NCI-H2029 treated with DMSO at 0.1 percent for 48 hours (cell line): ENCODE results near the gene C1GALT1C1.
"Not testable (repeated sequence)": the region's sequence is repeated elsewhere in the genome, so short reads cannot be mapped to it uniquely, and the experiment has no call there.

ENCODE experiments used
- DNase-seq: peaks from one replicate; lab custom pipeline; 2025; lab: John Stamatoyannopoulos, UW

C1GALT1C1 gene

GRCh38 chrX:120629667-120630537 lies at the start of gene C1GALT1C1:
Gene C1GALT1C1, minus strand, starts transcription at chrX:120630054. Its CDS starts 2,888 bp downstream, at chrX:120627166.
- DNase-seq, result peak; percentile 84

GRCh38 chrX:120677004-120677652 lies 47.3 kb upstream of the C1GALT1C1 start:
- no peak for DNase-seq

- DNase-seq, result no peak
Observed at GRCh38 chrX:120672841-120673530, 43.1 kb upstream of the C1GALT1C1 start.

- no peak for DNase-seq
Observed at GRCh38 chrX:120672389-120672788, 42.5 kb upstream of the C1GALT1C1 start.

GRCh38 chrX:120671963-120672362 lies 42.1 kb upstream of the C1GALT1C1 start:
- no peak for DNase-seq

- DNase-seq, result no peak
Observed at GRCh38 chrX:120668357-120668756, 38.5 kb upstream of the C1GALT1C1 start.

- not testable (repeated sequence) for DNase-seq
Observed at GRCh38 chrX:120664535-120664934, 34.7 kb upstream of the C1GALT1C1 start.

GRCh38 chrX:120664081-120664480 lies 34.2 kb upstream of the C1GALT1C1 start:
- no peak for DNase-seq

GRCh38 chrX:120662662-120663061 lies 32.8 kb upstream of the C1GALT1C1 start:
- no peak for DNase-seq

GRCh38 chrX:120660637-120661036 lies 30.8 kb upstream of the C1GALT1C1 start:
- DNase-seq, result no peak

GRCh38 chrX:120653000-120653399 lies 23.1 kb upstream of the C1GALT1C1 start:
- DNase-seq, result no peak

- not testable (repeated sequence) for DNase-seq
Observed at GRCh38 chrX:120652256-120652655, 22.4 kb upstream of the C1GALT1C1 start.

- no peak for DNase-seq
Observed at GRCh38 chrX:120647127-120647526, 17.3 kb upstream of the C1GALT1C1 start.

GRCh38 chrX:120642871-120643270 lies 13.0 kb upstream of the C1GALT1C1 start:
- DNase-seq, result no peak

- no peak for DNase-seq
Observed at GRCh38 chrX:120638619-120639018, 8.8 kb upstream of the C1GALT1C1 start.

- DNase-seq, result no peak
Observed at GRCh38 chrX:120625371-120625770, 4.5 kb downstream of the C1GALT1C1 start.

GRCh38 chrX:120617996-120618630 lies 11.7 kb downstream of the C1GALT1C1 start:
- no peak for DNase-seq

GRCh38 chrX:120614816-120615215 lies 15.0 kb downstream of the C1GALT1C1 start:
- no peak for DNase-seq

- no peak for DNase-seq
Observed at GRCh38 chrX:120612086-120612485, 17.8 kb downstream of the C1GALT1C1 start.

- peak; percentile 4 for DNase-seq
Observed at GRCh38 chrX:120604361-120604782, 25.5 kb downstream of the C1GALT1C1 start.

- DNase-seq, result peak; percentile 90
Observed at GRCh38 chrX:120603707-120604360, 26.0 kb downstream of the C1GALT1C1 start, which contains the start of gene MCTS1. Gene MCTS1, plus strand, starts transcription at chrX:120604101. Its CDS starts 136 bp downstream, at chrX:120604237.
